Neural progenitor cell (in vitro differentiated cells): ENCODE results near the gene CRK.

ENCODE experiments used
- EZH2 ChIP-seq: fragments of 200-600 bp; sonication (generic); IDR thresholded peaks from 2 replicates; pipeline ENCODE4 v1.6.1; 2017; ENCODE audit warnings: antibody characterized with exemption, mild to moderate bottlenecking, moderate library complexity
- EZH2phosphoT487 ChIP-seq: fragments of 200-600 bp; sonication (generic); IDR thresholded peaks from 2 replicates; pipeline ENCODE4 v1.6.1; 2017; ENCODE audit warnings: antibody characterized with exemption
- TF ChIP-seq, protein P1 (sequence below): fragments of 200-600 bp; sonication (generic); IDR thresholded peaks from 2 replicates; pipeline ENCODE4 v1.5.1; 2017; ENCODE audit warnings: antibody characterized with exemption, mild to moderate bottlenecking

DNA sequence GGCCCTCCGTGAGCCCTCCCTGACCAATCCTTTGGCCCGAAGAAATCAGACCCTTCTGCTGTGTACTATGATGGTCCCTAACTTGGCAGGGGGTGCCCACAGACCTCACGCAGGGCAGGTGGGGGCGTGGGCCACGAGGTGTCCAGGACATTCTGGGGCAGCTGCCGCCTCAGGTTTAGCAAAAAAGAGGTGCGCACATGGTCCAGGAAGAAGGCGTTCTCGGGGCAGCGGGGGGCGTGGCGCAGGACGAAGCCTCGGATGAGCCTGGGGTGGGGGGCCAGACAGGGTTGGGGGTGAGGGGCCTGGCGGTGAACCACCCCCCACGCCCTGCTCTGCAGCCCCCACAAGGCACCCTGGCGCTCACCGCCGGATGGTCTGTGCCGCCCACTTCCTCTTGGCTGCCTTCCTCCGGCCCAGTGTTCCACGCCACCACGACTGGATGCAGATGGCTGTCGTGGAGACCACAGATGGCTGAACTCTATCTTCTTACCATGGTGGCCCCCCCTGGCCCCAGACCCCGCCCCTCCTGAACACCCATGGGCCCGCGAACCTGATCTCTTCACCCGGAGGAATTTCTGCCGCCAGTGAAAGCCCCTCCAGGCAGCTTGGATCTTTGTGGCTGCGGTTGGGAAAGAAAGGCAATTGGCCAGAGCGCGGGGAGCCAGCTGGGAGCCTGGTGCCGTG, 14.2 kb upstream of the CRK start:
- TF ChIP-seq, protein P1, sequence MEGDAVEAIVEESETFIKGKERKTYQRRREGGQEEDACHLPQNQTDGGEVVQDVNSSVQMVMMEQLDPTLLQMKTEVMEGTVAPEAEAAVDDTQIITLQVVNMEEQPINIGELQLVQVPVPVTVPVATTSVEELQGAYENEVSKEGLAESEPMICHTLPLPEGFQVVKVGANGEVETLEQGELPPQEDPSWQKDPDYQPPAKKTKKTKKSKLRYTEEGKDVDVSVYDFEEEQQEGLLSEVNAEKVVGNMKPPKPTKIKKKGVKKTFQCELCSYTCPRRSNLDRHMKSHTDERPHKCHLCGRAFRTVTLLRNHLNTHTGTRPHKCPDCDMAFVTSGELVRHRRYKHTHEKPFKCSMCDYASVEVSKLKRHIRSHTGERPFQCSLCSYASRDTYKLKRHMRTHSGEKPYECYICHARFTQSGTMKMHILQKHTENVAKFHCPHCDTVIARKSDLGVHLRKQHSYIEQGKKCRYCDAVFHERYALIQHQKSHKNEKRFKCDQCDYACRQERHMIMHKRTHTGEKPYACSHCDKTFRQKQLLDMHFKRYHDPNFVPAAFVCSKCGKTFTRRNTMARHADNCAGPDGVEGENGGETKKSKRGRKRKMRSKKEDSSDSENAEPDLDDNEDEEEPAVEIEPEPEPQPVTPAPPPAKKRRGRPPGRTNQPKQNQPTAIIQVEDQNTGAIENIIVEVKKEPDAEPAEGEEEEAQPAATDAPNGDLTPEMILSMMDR = no peak
- TF ChIP-seq EZH2phosphoT487 = no peak
- TF ChIP-seq EZH2 = no peak
